OCI-LY3 (cell line): ENCODE results near the gene OR5H15.
A peak's percentile ranks its signal among the peaks of the same experiment; 100 is the strongest.

Experiments used
- H2AFZ ChIP-seq: fragments of 200-600, 300-600 bp; shearing (Covaris generic); 2 replicates; pipeline ENCODE4 v1.6.0; 2014; ENCODE audit warnings: antibody characterized with exemption, low read depth, low read length
- H3K27ac ChIP-seq: fragments of 200-600, 300-600 bp; sonication (generic); 2 replicates; pipeline ENCODE4 v1.5.1; 2014; ENCODE audit warnings: mild to moderate bottlenecking, low read length, moderate library complexity, mixed read lengths
- H3K27me3 ChIP-seq: fragments of 200-600, 300-600 bp; sonication (generic); 2 replicates; pipeline ENCODE4 v1.6.1; 2014; ENCODE audit warnings: low read depth, low read length, mixed read lengths
- H3K36me3 ChIP-seq: fragments of 200-600, 300-600 bp; sonication (generic); replicated peaks from 2 replicates; pipeline ENCODE3; 2014; ENCODE audit warnings: low read depth, low read length, mixed read lengths
- H3K4me1 ChIP-seq: fragments of 300-600, 200-600 bp; sonication (generic); 2 replicates; pipeline ENCODE4 v1.6.1; 2014; ENCODE audit warnings: low read length, mixed read lengths
- H3K4me2 ChIP-seq: fragments of 200-600, 300-600 bp; sonication (generic); 2 replicates; pipeline ENCODE4 v1.6.1; 2014; ENCODE audit warnings: low read length, mixed read lengths
- H3K4me3 ChIP-seq: fragments of 300-600, 200-600 bp; sonication (generic); 2 replicates; pipeline ENCODE4 v1.5.1; 2014; ENCODE audit warnings: antibody characterized with exemption, mild to moderate bottlenecking, low read length, moderate library complexity
- H3K79me2 ChIP-seq: fragments of 300-600, 200-600 bp; shearing (Covaris generic); 2 replicates; pipeline ENCODE4 v1.6.1; 2014; ENCODE audit warnings: mild to moderate bottlenecking, low read length, mixed read lengths
- H3K9ac ChIP-seq: fragments of 300-600, 200-600 bp; shearing (Covaris generic); 2 replicates; pipeline ENCODE4 v1.6.0; 2014; ENCODE audit warnings: mild to moderate bottlenecking, low read length, moderate library complexity
- H3K9me3 ChIP-seq: fragments of 200-600, 300-600 bp; shearing (Covaris generic); 2 replicates; pipeline ENCODE4 v1.6.1; 2014; ENCODE audit warnings: low read length, mixed read lengths; ENCODE audit not compliant: insufficient read depth
- H4K20me1 ChIP-seq: fragments of 200-600, 300-600 bp; sonication (generic); 2 replicates; pipeline ENCODE4 v1.6.1; 2016; ENCODE audit warnings: low read length, mixed read lengths; ENCODE audit not compliant: insufficient read depth
- CTCF ChIP-seq: fragments of 200-600, 300-600 bp; sonication (generic); IDR thresholded peaks from 2 replicates; pipeline ENCODE4 v1.5.1; 2014; ENCODE audit warnings: antibody characterized with exemption, low read length, low read depth
- EZH2phosphoT487 ChIP-seq: fragments of 200-600 bp; shearing (Covaris generic); IDR thresholded peaks from 2 replicates; pipeline ENCODE4 v1.6.1; 2018; ENCODE audit warnings: antibody characterized with exemption, mixed run types, low read depth

The OR5H15 gene

GRCh38 chr3:98171071-98171470 is 4.6 kb downstream of the OR5H15 start:
- Histone ChIP-seq H3K27me3 (no peaks in the 10 kb centered on the region), H3K36me3 (no peaks in the 10 kb centered on the region), H3K79me2 (no peaks in the 10 kb centered on the region), H2AFZ (no peak overlapping the region), H3K4me2 (peak overlapping the region; percentile 27; the same call in 1 of the 2 replicates), H3K4me3 (no peak overlapping the region), H3K27ac (no peak overlapping the region), H3K9ac (no peak overlapping the region), H3K9me3 (no peaks in the 10 kb centered on the region), H3K4me1 (peaks cover 22% of the 10 kb centered on the region), H4K20me1 (no peaks in the 10 kb centered on the region)
- TF ChIP-seq CTCF (no peak), EZH2phosphoT487 (no peak)

GRCh38 chr3:98172621-98173020 is 6.1 kb downstream of the OR5H15 start:
- H3K4me3 ChIP-seq = no peak overlapping the region
- peaks cover 22% of the 10 kb centered on the region for H3K4me1 ChIP-seq
- H3K9ac ChIP-seq = no peak overlapping the region
- H4K20me1 ChIP-seq = no peaks in the 10 kb centered on the region
- H3K9me3 ChIP-seq = no peaks in the 10 kb centered on the region
- H3K4me2 ChIP-seq = 0 out of 2 replicates have a peak overlapping the region, but pooled peaks have one; percentile 4
- no peak overlapping the region for H3K27ac ChIP-seq
- H3K79me2 ChIP-seq = no peaks in the 10 kb centered on the region
- TF ChIP-seq CTCF (no peak), EZH2phosphoT487 (no peak)
- H2AFZ ChIP-seq = no peak overlapping the region
- no peaks in the 10 kb centered on the region for H3K36me3 ChIP-seq
- no peaks in the 10 kb centered on the region for H3K27me3 ChIP-seq

- Histone ChIP-seq H3K27ac (no peak overlapping the region), H3K79me2 (no peaks in the 10 kb centered on the region), H2AFZ (no peak overlapping the region), H3K4me3 (no peak overlapping the region), H3K36me3 (no peaks in the 10 kb centered on the region), H3K4me2 (peak overlapping the region; percentile 42), H3K9ac (no peak overlapping the region), H4K20me1 (no peaks in the 10 kb centered on the region), H3K27me3 (no peaks in the 10 kb centered on the region), H3K9me3 (no peaks in the 10 kb centered on the region), H3K4me1 (peaks cover 8% of the 10 kb centered on the region)
- no peak for TF ChIP-seq CTCF
- no peak for TF ChIP-seq EZH2phosphoT487
Observed at GRCh38 chr3:98180319-98180890, 13.9 kb downstream of the OR5H15 start.

DNA sequence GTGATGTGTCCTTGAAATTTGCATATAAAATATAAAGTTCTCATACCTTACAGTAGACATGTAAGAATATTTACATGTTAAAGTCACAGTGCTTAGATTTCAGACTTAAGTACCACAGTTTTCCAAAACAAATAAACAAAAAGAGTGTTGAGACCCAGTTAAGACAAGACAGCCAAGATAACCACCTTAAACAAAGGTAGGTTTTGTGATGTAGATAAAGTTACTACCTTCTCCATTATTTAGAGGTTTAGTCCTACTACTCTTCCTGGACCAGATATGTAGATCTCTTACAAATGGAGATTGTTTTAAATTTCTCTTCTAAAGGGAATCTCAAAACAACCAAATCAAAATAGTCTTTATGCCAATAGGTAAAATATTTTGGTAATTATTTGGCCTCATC is 15.7 kb downstream of the OR5H15 start:
- TF ChIP-seq EZH2phosphoT487 = no peak
- no peak for TF ChIP-seq CTCF
- no peak overlapping the region for H3K9ac ChIP-seq

More for the DNA sequence above, 15.7 kb downstream of the OR5H15 start:
- H3K4me1 ChIP-seq = peaks cover 8% of the 10 kb centered on the region
- no peaks in the 10 kb centered on the region for H3K79me2 ChIP-seq
- no peak overlapping the region for H2AFZ ChIP-seq
- H3K9me3 ChIP-seq = no peaks in the 10 kb centered on the region
- no peak overlapping the region for H3K4me3 ChIP-seq
- no peak overlapping the region for H3K27ac ChIP-seq
- H3K27me3 ChIP-seq = no peaks in the 10 kb centered on the region
- H4K20me1 ChIP-seq = no peaks in the 10 kb centered on the region
- H3K36me3 ChIP-seq = no peaks in the 10 kb centered on the region
- H3K4me2 ChIP-seq = no peak overlapping the region
